GM12875 (cell line): ENCODE data around the gene TMEM178B.

Source experiments
- H3K4me3 ChIP-seq: one replicate; pipeline ENCODE4 v1.5.1; 2011; ENCODE audit warnings: low read depth, low read length, control low read depth
- TF ChIP-seq, protein P1 (sequence below): IDR thresholded peaks from 2 replicates; pipeline ENCODE4 v1.5.1; 2011; ENCODE audit warnings: low read depth, mild to moderate bottlenecking, control low read depth, inconsistent platforms, low read length, moderate library complexity, borderline replicate concordance; ENCODE audit not compliant: insufficient read depth

Gene TMEM178B

GRCh38 chr7:141369422-141369821, 295.6 kb downstream of the TMEM178B start:
- H3K4me3 ChIP-seq = no peak overlapping the region
- TF ChIP-seq, protein P1, sequence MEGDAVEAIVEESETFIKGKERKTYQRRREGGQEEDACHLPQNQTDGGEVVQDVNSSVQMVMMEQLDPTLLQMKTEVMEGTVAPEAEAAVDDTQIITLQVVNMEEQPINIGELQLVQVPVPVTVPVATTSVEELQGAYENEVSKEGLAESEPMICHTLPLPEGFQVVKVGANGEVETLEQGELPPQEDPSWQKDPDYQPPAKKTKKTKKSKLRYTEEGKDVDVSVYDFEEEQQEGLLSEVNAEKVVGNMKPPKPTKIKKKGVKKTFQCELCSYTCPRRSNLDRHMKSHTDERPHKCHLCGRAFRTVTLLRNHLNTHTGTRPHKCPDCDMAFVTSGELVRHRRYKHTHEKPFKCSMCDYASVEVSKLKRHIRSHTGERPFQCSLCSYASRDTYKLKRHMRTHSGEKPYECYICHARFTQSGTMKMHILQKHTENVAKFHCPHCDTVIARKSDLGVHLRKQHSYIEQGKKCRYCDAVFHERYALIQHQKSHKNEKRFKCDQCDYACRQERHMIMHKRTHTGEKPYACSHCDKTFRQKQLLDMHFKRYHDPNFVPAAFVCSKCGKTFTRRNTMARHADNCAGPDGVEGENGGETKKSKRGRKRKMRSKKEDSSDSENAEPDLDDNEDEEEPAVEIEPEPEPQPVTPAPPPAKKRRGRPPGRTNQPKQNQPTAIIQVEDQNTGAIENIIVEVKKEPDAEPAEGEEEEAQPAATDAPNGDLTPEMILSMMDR = no peak

GRCh38 chr7:141370178-141370577, 296.3 kb downstream of the TMEM178B start:
- TF ChIP-seq, protein P1 = no peak
- H3K4me3 ChIP-seq = no peak overlapping the region

DNA sequence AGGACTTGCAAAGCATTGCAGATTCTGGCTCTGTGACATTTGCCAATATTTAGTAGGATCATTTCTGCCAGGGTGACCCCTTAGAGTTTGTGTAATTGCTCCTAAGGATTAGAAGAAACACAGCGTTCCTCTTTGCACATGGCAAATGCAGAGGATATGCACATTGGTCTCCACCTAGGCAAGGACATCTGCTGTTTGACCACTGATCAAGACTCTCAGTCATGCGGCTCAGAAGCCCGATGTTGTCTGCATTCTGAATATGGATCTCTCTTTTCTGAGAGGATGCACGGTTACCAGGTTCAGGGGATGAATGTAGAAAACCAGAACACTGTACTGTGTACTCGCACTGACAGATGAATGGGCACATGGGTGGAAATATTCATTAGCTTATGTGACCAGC, 296.8 kb downstream of the TMEM178B start:
- no peak overlapping the region for H3K4me3 ChIP-seq
- TF ChIP-seq, protein P1 = no peak

DNA sequence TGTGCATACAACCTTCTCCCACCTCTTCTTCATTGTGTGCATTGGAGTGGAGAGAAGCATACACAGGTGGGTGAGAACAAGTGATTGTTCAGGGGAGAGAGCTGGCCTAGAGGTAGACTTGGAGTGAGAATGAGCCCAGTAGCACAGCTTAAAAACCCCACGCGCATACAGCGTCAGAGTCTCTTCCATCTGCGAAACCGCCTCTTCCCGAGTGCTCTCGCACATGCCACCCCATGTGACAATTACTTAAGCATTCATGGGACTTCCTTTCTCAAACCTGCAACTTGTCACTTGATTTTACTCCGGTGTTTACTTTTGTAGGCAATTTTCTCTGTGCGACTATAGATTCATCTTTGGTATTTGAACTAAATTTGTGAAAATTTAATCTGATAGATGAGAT, 300.6 kb downstream of the TMEM178B start:
- H3K4me3 ChIP-seq = no peak overlapping the region
- TF ChIP-seq, protein P1 = no peak

DNA sequence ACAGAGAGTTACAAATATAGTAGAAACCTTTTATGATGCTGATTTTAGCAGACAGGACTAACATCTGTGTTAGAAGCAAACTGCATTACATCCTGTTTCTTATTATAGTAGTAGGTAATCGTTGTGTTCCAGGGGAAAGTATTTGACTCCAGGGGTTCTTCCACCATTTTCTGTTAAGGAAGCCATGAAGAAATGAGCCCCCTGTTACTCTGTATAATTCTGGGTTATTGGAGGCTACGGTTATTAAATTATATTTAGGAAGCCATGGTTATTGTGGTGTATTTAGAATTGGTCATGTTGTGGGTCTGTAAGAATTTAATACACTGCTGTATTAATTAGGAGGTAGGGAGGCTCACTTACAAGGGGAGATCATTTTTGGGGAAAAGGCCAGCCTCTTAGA, 301.6 kb downstream of the TMEM178B start:
- TF ChIP-seq, protein P1 = no peak
- H3K4me3 ChIP-seq = no peak overlapping the region

GRCh38 chr7:141377906-141378305, 304.0 kb downstream of the TMEM178B start:
- no peak overlapping the region for H3K4me3 ChIP-seq
- TF ChIP-seq, protein P1 = no peak

GRCh38 chr7:141378405-141378804, 304.5 kb downstream of the TMEM178B start:
- no peak overlapping the region for H3K4me3 ChIP-seq
- TF ChIP-seq, protein P1 = no peak
